GM21367 (cell line): ENCODE measurements around the gene NOSIP.

Experiments used
- ATAC-seq: cut with Tn5 transposase; IDR thresholded peaks from one replicate; pipeline ENCODE4 v1.9.1; 2021; ENCODE audit not compliant: unreplicated experiment

Gene NOSIP

GRCh38 chr19:49552749-49553148 is 27.6 kb downstream of the NOSIP start:
- ATAC-seq, result no peak

GRCh38 chr19:49551531-49551930 is 28.8 kb downstream of the NOSIP start:
- ATAC-seq, result no peak

GRCh38 chr19:49549045-49549444 is 31.3 kb downstream of the NOSIP start:
- ATAC-seq, result no peak

GRCh38 chr19:49546825-49547565 is 33.4 kb downstream of the NOSIP start:
- no peak for ATAC-seq

- ATAC-seq, result no peak
These were observed 36.2 kb downstream of the NOSIP start for GRCh38 chr19:49544154-49544553.

GRCh38 chr19:49543032-49543431 is 37.3 kb downstream of the NOSIP start:
- no peak for ATAC-seq

GRCh38 chr19:49542446-49542845 is 37.9 kb downstream of the NOSIP start:
- ATAC-seq, result no peak

DNA sequence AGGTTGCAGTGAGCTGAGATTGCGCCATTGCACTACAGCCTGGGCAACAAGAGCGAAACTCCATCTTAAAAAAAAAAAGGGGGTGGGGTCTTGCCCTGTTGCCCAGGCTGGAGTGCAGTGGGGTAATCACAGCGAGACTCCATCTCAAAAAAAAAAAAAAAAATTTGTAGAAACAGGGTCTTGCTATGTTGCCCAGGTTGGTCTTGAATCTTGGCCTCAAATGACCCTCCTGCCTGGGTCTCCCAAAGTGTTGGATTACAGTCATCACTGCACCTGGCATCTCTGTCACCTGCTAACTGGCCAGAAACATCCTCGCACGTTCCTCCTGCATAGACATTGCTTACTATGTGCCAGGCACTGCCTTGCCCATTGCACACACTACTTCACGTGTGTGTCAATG is 38.4 kb downstream of the NOSIP start:
- no peak for ATAC-seq

- ATAC-seq, result no peak
These were observed 41.0 kb downstream of the NOSIP start for GRCh38 chr19:49539192-49539952.

- no peak for ATAC-seq
These were observed 41.7 kb downstream of the NOSIP start for GRCh38 chr19:49538643-49539042.

GRCh38 chr19:49536921-49537462 is 43.4 kb downstream of the NOSIP start:
- ATAC-seq, result no peak

- no peak for ATAC-seq
These were observed 45.5 kb downstream of the NOSIP start for GRCh38 chr19:49534632-49535385.

DNA sequence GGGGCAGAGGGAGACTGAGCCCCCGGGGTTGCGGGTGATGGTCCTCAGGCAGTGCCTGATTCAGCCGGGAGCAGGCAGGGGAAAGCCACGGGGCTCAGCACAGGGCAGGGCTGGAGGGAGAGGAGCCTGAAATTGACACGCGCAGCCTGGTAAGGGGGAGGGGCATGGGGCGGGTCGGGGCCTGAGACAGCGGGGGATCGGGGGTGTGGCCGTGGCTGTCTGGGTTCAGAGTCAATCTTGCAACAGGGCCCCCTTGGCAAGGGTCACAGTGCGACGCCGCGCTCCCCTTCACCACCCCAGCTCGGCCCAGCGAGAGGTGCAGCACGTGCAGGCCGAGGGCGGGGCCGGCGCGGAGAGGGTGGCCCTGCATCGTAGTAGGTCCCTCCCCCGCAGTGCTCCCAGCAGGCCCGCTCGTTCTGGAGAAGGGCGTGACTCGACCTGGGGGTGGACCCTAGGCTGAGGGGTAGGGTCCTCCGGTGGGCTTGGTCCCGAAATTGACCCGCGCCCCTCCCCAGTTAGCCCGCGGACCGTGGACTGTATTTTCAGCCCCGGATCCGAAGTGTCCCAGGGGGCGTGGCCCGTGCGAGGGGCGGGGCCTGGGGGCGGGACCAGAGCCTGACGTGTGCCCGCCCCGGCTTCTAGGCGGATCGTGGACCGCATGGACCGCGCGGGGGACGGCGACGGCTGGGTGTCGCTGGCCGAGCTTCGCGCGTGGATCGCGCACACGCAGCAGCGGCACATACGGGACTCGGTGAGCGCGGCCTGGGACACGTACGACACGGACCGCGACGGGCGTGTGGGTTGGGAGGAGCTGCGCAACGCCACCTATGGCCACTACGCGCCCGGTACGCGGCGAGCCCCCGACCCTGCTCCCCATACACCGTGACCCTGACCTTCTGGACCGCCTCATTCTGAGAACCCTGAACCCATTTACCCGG is 46.5 kb downstream of the NOSIP start:
- no peak for ATAC-seq

- ATAC-seq, result no peak
These were observed 49.6 kb downstream of the NOSIP start for GRCh38 chr19:49530708-49531107.

- no peak for ATAC-seq
These were observed 52.1 kb downstream of the NOSIP start for GRCh38 chr19:49528211-49528771.

DNA sequence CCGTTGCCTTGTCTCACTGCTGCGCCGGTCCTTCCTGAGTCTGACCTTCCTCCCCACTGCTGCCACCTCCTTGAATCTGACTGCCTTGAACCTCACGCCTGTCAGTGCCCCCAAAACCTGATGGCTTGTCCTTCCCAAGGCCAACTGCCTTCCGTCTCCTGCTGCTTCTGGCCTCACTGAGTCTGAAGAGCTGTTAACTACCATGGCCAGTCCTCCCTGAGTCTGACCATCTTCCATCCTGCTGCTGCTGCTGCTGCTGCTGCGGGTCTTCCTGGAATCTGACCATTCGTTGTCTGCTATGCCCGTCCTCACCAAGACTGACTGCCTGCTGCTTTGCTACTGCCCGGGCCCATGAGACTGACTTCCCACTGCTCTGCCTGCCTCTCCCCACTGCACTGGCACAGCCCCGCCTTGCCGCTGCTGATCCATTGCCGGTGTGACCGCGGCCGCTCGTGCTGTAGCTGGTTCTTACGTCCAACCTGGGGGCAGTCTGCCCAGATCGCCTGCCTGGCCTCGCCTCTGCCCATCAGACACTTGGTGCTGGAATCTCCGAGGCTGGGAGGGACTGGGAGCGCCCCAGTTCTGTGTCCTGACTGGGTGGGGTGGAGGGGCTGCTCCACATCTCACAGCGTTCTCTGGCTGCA is 55.4 kb downstream of the NOSIP start:
- no peak for ATAC-seq

- no peak for ATAC-seq
These were observed 59.5 kb downstream of the NOSIP start for GRCh38 chr19:49520705-49521319.

GRCh38 chr19:49518033-49518432 is 62.3 kb downstream of the NOSIP start:
- no peak for ATAC-seq

DNA sequence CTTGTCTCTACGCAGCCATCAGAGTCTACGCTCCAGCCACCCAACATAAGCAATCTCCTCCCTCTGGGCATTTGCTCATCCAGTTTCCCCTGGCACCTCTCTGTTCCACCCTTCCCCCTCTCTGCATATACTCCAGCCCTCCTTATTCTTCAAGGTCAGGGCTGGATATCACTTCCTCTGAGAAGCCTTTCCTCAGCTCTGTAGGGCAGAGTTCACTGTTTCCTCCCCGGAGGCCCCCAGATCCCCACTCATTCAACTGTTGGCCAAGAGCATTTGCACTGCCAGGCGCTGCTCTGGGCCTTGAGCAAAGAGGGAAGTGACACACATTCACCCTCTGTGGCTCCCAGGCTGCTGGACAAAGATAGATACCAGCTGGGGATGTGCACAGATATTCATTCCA is 64.6 kb downstream of the NOSIP start:
- ATAC-seq, result no peak
